ENCODE results near the gene CDK18.
"Not testable (repeated sequence)": the region's sequence is repeated elsewhere in the genome, so short reads cannot be mapped to it uniquely, and the experiment has no call there.

CDK18 gene

DNA sequence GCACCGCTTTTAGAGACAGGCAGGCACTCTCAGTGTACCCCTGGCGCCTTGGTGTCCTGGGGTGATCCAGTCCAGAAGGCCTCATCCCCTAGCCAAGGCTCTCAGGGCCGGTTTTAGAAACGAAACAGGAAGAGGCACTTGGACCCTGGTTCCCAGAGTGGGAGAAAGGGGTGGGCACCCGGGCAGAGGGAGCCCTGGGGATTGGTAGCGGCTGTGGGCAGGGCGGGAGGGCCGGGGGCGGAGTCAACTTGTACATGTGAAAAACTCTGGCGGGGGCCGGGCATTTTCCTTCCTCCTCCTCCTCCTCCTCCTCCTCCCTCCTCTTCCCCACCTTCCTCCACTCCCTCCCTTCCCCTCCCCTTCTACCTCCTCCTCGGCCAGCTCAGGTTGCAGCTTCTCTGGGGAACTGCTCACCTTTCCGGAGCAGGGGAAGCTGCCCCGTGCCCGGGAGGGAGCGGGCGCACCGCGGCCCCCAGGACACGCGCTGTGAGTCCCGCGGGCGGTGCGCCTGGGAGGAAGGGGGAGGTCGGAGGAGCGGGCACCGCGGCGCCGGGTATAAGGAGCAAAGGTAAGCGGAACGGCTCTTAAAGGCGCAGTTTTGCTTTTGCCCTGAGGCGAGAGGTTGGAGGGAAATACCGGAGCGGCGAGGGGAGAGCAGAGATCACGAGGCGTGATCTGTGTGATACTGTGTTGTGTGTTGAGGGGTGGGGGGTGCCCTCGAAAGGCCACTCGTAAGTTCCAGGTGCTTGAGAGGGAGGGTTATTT lies at the start of gene CDK18:
CDK18 (plus strand) TSS at position 359 of the 765 bp plus-strand sequence. CDS start 18,499 bp downstream, outside the sequence.
- peak; percentile 85 for DNase-seq

DNA sequence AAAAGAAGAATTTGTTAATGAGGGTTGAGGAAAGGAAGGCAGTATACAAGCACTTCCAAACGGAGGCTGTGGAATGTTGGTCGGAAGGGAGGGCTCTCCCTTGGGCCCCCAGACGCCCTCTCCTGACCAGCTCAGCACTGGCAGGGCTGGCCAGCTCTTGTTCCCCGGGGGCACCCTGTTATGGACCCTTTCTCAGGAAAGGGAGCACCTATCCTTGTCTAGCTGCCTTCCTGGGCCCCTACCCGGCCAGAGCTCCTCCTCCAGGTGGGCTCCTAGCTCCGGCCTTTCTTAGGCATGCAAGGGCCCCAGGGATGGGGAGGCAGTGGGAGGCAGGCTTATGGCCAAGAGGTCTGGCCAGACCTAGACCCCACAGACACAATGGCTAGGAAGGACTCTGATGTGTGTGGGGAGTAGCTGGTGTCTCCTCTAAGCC lies 49.5 kb upstream of the CDK18 start:
- no peak for DNase-seq

DNA sequence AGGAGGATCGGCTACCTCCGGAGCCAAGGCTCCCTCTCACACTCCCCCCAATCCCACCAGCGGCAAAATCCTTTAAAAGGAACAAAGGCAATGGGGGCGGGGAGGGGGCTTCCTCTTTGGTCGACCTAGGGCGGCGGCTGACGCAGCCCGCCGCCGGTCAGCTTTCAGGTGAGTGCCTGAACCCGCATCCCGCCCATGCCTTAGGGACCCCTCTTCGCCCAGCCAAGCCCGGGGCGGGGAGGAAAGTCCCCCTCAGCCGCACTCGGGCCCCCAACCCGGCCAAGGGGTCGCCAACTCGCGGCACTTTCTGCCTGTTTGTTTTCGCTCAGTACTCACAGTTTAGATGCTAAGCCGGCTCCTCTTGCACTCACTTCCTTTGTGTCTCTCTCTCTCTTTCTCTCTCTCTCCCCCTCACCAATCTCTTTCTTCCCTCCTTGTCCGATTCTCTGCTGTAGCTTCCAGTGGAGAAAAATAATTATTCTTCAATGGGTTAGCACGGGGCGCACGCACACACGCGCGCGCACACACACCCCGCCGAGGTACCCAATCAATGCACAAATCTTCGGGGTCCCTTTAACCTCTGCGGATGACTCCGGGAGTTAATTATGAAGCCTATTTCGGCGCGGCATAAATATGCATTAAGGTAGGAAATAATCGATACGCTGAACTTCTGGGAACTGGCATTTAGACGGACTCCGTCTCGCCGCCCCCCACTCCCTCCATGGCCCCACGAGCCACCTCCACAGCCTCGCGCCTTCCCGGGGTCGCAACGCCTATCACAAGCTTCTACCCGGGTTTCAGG lies 48.7 kb upstream of the CDK18 start, which contains the start of gene BLACAT1:
BLACAT1 (minus strand) TSS at position 465 of the 802 bp plus-strand sequence.
- no peak for DNase-seq

DNA sequence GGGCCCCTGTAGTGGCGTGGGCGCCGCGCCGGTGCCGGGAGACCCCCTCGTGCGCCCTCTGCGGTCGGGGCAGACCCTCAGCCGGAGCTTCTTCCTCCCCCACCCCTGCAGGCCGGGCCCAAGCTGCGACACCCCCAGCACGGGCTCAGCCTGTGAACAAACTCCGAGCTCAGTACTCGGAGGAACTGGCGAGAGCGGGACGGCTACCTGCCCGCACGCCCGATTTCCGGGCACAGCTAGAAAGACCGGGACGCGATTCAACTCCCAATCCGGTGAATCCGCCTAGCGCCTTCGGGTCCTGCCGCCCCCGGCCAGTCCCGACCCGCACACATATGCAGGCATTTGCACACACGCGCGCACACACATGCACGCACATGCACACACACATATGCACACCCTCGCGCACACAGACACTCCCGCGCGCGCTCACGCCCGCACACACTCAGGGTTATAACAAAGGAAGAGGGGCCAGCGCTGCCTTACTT lies 48.0 kb upstream of the CDK18 start:
- DNase-seq, result no peak

DNA sequence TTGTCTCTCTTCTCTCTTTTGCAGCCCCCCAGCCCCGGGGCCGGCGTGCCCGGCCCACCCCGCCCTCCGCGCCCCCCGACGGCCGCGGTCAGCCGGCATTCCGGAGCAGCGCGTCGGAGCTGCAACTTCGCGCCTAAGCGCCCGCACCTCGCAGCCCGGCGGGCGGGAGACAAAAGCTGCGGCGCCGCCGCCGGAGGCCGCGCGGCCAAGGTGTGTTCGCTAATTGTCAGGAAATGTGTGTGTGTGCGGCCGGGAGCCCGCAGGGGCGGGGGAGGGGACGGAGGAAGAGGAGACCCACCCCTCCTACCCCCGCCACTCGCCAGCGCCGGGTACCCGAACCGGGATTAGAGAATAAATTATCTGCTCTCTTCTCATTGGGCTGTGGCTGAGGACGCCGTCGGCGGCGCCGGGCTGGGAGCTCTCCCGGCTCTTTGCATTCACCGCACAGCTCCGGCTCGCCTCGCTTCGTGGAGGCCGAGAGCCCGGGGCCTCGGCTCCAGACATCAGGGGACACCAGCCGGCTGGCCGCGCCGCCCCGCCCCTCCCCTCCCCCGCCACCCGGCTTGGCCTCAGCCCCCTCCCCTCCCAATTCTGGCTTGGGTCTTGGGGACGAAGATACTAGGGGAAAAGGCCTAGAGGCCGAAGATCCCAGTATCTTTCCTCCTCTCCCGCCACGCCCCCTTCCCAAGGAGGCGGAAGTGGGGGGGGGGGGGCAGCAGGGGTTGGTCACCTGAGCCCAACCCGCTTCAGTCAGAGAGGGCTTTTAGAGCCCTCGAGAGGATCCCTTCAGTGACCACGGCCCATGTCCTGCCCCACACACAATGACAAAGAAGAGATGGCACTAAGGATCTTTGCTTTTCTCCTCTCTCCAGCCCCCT lies 47.4 kb upstream of the CDK18 start:
- DNase-seq, result no peak

DNA sequence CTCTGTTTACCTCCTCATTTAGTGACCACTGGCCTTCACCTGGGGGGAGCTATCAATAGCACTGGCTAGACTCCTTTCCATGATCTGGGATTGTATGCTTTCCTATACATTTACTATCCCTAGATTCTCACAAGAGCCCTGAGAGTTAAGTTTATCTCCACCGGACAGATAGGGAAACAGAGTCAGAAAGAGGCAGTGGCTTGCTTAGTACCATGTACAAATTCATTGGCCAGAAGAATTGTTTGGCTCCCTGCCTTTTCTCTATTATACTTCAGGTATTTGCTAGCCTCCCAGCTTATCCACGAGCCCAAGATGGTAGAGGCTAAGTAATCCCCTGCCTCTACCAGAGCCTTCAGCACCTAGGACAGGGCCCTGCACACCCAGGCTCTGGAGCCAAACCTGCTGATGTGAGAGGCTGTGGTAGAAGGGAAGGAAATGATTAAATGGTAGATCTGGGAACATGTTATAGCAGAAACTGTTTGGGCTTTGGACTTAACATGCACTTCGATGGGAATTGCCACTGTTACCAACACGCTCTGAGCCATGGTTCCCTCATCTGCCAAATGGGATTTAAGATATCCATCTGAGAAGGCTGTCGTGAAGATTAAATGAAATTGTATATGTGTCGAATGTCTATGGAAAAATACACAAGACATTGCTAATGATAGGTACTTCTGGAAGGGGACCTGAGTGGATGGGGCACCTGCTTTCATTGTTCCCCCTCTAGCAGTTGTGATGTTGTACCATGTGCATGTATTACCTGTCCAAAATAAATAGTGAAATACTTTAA lies 45.5 kb upstream of the CDK18 start:
- peak; percentile 28 for DNase-seq

DNA sequence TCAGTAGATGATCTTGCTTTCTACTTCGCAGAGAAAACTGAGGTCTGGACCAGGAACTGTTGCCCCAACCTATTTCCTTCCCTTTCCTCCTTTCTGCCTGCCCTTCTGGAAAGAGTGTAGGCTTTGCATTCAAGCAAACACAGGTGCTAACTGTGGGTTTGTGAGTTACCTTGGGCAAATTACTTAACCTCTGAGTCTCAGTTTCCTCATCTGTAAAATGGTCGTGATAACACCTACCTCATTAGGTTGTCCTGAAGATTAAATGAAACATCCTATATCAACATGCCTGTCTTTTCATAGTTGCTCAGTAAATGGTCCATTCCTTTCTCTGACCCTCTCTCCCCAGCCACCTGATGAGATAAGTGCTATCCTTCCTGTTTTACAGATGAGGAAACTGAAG lies 39.1 kb upstream of the CDK18 start:
- no peak for DNase-seq

DNA sequence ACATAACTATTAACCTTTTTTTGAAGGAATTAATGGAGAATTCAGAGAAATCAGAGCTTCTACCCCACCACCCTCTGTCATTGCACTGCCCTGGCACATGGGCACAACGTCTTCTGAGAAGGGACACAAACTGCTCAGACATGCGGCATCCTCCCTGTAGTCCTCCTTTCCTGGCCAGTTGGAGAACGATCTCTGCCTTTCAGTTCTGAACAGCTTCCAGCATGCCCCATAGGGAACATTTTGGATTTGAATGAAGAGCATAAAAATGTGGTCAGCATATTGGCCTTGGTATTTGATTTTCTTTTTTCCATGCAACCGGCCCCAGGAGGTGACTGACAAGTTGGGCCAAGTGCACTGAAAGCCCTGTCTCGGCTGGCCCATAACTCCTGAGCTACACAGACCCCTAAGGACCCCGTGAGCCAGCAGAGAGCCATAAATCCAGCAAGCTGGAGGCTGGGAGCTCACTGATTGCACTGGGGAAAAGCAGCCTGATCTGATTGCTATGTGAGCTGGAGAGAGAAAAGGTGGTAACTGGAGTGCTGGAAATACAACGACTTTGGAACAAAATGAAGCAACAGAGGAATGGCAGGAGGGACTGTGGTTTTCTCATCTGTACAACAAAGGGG lies 37.8 kb upstream of the CDK18 start:
- DNase-seq, result no peak

DNA sequence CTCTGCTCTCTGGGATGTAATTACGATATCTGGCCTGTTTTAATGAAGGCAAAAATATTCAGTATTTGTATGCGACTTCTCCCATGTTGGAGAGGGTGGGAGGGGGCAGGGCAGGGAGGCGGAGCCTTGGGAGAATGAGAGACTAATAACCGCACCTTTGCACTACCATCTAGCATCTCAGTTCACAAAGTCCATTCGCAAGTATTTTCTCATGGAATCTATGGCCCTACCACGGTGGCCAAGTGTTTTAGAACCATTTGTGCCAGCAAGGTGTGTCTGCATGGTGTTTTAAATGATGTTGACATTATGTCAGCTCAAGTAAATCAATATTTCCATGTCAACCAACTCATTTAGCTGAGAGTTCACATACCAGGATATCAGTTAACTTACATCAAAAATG lies 34.3 kb upstream of the CDK18 start:
- DNase-seq, result no peak

DNA sequence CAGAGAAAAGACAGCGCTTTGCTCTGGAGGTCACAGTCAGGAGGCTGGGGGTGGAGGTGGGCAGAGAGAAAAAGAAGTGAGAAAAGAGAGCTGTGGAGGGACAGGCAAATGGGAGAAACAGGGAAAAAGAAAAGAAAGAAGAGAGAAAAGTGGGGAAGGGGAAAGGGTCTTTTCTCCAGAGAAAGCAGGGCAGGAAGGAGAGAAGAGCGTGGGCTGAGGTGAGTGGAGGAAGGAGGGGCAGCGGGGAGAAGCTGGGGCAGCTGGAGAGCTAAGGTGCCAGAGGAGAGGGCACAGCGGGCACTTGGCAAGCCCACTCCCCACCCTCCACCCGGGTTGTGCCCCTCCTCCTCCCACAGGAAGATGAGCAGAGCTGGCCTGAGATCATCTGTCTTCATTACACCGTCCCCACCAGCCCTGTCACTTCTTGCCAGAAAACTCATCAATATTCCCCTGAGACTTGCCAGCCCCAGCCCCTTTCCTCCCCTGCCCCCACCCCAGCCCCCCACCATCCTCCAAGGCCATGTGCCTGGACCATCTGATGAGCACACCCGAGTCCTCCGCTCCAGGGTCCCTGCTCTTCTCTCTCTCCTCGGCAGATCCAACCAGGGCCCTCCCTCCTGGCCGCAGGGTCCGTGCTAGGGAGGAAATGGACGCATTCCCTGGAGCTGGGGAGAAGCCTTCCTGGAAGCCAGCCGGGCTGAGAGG lies 31.6 kb upstream of the CDK18 start:
- DNase-seq, result no peak

DNA sequence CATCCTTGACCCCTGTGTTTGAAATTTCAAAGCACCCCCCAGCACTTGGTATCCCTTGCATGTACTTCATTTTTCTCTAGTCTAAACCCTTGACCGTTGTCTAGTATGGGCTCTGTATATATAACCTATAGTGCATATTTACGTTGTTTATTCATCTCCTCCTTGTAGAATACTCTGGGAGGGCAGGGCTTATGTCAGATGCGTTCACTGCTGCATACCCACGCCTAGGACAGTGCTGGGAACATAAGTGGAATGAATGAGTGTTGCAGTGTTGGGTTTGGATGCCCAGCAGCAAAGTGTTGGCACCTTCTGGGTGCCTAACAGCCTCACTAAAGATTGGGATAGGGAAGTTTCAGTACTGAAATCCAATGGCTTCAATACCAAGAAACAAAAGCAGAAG lies 31.0 kb upstream of the CDK18 start:
- no peak for DNase-seq

DNA sequence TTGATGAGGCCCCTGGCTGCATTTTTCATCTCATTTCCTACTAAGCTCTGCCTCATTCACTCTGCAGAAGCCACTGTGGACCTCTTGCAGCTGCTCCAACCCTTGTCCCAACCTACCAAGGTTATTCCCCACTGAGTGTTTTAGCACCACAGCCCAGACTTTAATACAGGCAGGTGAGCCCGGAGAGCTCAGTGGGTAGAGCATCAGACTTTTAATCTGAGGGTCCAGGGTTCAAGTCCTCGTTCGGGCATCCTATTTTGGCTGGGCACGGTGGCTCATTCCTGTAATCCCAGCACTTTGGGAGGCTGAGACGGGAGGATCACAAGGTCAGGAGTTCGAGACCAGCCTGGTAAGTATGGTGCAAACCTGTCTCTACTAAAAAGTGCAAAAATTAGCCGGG lies 30.5 kb upstream of the CDK18 start:
- DNase-seq, result no peak

DNA sequence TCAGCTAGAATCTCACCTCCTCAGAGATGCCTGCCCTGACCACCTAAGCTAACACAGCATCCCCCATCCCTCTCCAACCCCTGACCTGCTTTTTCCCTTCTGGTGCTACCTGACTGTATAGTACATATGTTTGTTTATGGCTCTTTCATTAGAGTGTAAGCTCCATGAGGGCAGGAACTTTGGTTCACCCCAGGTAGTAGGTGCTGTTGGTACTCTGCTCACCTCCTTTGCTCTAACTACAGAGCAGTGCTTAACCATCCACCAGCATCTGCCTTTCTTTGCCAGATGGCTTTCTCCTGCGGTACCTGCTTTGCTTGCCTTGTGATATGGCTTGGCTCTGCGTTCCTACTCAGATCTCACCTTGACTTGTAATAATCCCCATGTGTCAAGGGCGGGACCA lies 29.9 kb upstream of the CDK18 start:
- DNase-seq, result no peak

DNA sequence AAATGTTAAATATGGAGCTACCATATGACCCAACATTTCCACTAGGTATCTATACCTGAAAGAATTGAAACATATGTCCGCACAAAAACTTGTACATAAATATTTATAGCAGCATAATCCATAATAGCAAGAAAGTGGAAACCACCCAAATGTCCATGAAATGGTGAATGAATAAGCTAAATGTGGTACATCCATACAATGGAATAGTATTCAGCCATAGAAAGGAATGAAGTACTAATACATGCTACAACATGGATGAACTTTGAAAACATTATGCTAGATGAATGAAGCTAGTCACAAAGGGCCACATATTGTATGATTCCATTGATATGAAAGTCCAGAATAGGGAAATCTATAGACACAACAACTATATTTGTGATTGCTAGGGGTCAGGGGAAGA lies 28.6 kb upstream of the CDK18 start:
- no peak for DNase-seq

DNA sequence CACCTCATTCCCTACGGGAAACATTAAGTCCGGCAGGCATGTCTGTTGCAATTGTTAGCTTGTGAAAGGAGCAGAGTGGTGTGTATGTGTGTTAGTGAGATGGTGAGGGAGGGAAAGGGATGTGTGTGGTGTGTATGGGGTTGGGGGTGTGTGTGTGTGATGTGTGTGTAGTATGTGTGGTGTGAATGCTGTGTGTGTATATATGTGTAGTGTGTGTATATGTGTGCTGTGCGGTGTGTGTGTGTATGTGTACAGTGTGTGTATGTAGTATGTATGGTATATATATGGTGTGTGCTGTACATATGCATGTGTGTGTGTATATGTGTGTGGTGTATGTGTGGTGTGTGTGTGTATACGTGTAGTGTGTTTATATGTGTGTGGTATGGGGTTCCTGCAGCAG lies 27.8 kb upstream of the CDK18 start:
- DNase-seq, result no peak

DNA sequence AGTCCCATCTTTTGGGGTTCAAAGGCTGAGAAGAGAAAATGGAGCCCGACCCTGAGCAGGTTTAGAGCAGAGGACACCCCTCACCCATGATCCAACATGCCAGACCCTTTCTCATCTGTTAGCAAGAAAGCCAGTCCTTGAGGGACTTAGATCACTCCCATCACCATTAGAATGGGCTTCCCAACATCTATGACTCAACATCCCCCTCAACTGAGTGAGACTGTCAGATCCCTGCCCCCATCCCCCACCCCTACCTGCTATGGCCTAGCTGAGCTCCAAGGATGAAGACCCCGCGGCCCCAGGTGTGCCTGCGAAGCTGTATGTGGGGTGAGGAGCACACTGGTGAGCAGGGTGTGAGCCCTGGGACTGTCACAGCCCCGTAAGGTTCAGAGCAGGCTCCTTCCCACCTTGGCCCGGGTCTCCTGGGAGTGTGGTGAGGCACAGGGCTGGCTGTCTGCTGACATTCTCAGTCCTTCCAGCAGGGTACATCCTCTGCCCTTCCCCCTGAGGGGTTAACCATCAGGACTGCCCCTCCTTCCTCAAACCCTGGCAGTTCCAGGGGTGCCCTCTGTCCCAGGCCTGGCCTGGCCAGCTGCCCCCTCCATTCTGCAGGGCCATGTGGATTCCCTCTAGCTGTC lies 27.2 kb upstream of the CDK18 start:
- DNase-seq, result no peak

DNA sequence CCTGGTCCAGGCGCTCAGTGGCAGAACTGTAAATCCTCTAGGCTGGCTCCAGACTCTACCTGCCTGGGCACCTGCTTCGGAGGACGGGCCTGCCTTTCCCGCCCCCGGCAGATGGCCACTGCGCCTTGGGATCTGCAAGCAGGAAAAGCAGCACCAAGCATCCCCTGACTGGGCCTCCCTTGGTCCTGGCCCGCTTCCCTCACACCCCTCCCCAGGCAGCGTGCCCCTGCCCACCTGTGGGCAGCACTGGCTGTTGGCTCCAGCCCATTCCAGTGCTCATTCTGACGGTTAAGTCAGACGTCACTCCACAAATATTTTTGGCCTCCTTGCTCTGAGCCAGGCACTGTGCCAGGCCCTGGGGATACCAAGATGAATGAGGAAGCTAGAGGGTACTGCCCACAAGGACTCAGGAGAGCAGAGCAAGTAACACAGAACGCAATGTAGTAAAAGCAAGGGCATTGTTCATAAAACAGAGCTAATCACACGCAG lies 26.7 kb upstream of the CDK18 start:
- no peak for DNase-seq

DNA sequence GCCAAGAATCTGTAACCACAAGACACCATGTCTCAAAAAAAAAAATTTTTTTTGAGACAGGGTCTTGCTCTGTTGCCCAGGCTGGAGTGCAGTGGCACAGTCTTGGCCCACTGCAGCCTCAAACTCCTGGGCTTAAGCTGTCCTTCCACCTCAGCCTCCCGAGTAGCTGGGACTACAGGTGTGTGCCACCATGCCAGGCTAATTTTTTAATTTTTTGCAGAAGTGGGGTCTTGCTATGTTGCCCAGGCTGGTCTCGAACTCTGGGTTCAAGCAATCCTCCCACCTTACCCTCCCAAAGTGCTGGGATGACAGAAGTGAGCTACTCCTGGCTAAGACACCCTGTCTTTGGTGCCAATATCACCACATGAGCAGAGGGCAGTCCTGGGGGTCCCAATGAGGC lies 25.5 kb upstream of the CDK18 start:
- not testable (repeated sequence) for DNase-seq

DNA sequence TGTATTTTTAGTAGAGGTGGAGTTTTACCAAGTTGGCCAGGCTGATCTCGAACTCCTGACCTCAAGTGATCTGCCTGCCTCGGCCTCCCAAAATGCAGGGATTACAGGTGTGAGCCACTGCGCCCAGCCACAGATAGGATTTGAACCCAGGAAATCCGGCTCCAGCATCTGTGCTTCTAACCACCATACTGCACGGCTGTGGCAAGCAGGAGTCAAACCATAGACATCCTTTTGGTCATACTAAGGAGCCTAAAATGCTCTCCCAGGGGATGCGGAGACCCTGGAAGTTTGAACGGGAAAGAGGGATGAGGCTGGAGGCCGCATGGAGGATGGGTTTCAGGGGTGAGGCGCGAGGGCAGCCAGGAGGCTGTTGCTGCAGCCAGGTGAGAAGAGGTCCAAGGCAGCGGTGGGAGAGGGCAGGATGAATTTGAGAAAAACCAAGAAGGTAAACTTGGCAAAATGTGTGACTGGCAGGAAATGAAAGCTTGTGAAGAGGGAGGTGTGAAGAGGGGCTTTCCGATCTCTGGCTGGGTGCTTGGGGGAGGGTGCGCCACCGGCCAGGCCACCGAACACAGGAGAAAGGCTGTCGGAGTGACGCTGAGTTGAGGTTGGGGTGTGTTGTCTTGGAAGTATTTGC lies 24.0 kb upstream of the CDK18 start:
- DNase-seq, result no peak

DNA sequence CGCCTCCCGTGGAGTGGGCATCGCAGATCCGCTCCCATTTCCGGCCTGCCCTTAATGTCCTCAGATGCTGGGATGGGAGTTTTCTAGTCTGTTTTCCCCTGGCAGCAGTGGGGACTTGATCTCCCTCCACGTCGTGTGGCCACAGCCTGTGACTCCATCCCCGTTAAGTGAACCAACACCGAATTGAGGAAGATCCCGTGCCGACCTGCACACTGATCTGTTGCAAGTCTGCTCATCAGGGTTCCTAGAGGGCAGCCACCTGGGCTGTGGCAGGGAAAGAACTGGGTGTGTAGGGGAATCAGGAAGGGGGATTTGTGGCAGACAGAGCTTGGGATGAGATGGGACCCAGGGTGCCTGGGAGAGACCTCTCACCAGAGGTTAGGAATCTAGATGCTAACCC lies 23.3 kb upstream of the CDK18 start:
- no peak for DNase-seq

Measured in suppressor macrophage treated with lipopolysaccharide for 4 hours (primary cell).